HG03139 (cell line): ENCODE results near the gene DCLK2.
A peak's percentile ranks its signal among the peaks of the same experiment; 100 is the strongest.

ENCODE experiments used
- ATAC-seq: cut with Tn5 transposase; IDR thresholded peaks from one replicate; pipeline ENCODE4 v1.9.1; 2021; ENCODE audit not compliant: unreplicated experiment

DCLK2 gene

GRCh38 chr4:150068300-150068960 is 9.8 kb upstream of the DCLK2 start:
- no peak for ATAC-seq

- ATAC-seq: no peak
Measured at GRCh38 chr4:150069353-150069752, 8.9 kb upstream of the DCLK2 start.

- no peak for ATAC-seq
Measured at GRCh38 chr4:150070464-150071170, 7.6 kb upstream of the DCLK2 start.

- no peak for ATAC-seq
Measured at GRCh38 chr4:150072471-150072870, 5.8 kb upstream of the DCLK2 start.

- no peak for ATAC-seq
Measured at GRCh38 chr4:150072906-150073714, 5.1 kb upstream of the DCLK2 start.

GRCh38 chr4:150074064-150074463 is 4.2 kb upstream of the DCLK2 start:
- ATAC-seq: no peak

- ATAC-seq: no peak
Measured at GRCh38 chr4:150078579-150079080, 385 bp downstream of the DCLK2 start.

GRCh38 chr4:150079081-150079581 is 886 bp downstream of the DCLK2 start:
- ATAC-seq: no peak

- no peak for ATAC-seq
Measured at GRCh38 chr4:150080337-150080736, 2.1 kb downstream of the DCLK2 start.

- no peak for ATAC-seq
Measured at GRCh38 chr4:150080875-150081274, 2.6 kb downstream of the DCLK2 start.

GRCh38 chr4:150082241-150082640 is 4.0 kb downstream of the DCLK2 start:
- peak; percentile 70 for ATAC-seq

- ATAC-seq: no peak
Measured at GRCh38 chr4:150087006-150087405, 8.8 kb downstream of the DCLK2 start.

- ATAC-seq: no peak
Measured at GRCh38 chr4:150089732-150090131, 11.5 kb downstream of the DCLK2 start.

- no peak for ATAC-seq
Measured at GRCh38 chr4:150090836-150091235, 12.6 kb downstream of the DCLK2 start.

- no peak for ATAC-seq
Measured at GRCh38 chr4:150094676-150095075, 16.4 kb downstream of the DCLK2 start.

- no peak for ATAC-seq
Measured at GRCh38 chr4:150096625-150097024, 18.4 kb downstream of the DCLK2 start.

- ATAC-seq: no peak
Measured at GRCh38 chr4:150098214-150098613, 20.0 kb downstream of the DCLK2 start.

GRCh38 chr4:150104404-150105027 is 26.3 kb downstream of the DCLK2 start:
- ATAC-seq: no peak

- no peak for ATAC-seq
Measured at GRCh38 chr4:150106886-150107285, 28.6 kb downstream of the DCLK2 start.

GRCh38 chr4:150108691-150109090 is 30.4 kb downstream of the DCLK2 start:
- no peak for ATAC-seq

GRCh38 chr4:150114641-150115040 is 36.4 kb downstream of the DCLK2 start:
- no peak for ATAC-seq
